Activated T-helper 1 cell treated with anti-CD3 and anti-CD28 coated beads, Interleukin-12 subunit alpha, Interleukin-12 subunit beta, Interleukin-2, Interleukin-4 antibody, amounts not matched to agents 30 ng/mL and 10 ng/mL and 1 ng/mL, durations not matched to agents 14 hours and 24 hours and 36 hours (primary cell): ENCODE data around the gene AFAP1L2. TPM values are rescaled to one million over a fixed set of nuclear protein-coding genes. Genes with fewer than 3 reads are reported as not detected.

Experiments
- DNase-seq: peaks from one replicate; pipeline ENCODE4 v3.0.0; 2021; ENCODE audit warnings: low spot score
- H3K27ac Mint-ChIP-seq: one replicate; pipeline ENCODE4 v1.8.0; 2021; ENCODE audit warnings: mild to moderate bottlenecking, mixed read lengths
- H3K27me3 Mint-ChIP-seq: one replicate; pipeline ENCODE4 v1.8.0; 2022; ENCODE audit warnings: mild to moderate bottlenecking, moderate library complexity, mixed read lengths; ENCODE audit not compliant: insufficient read depth
- H3K36me3 Mint-ChIP-seq: one replicate; pipeline ENCODE4 v1.8.0; 2021; ENCODE audit warnings: low read depth, mixed read lengths
- H3K4me1 Mint-ChIP-seq: one replicate; pipeline ENCODE4 v1.8.0; 2021; ENCODE audit warnings: low read depth, mixed read lengths
- H3K4me3 Mint-ChIP-seq: one replicate; pipeline ENCODE4 v1.8.0; 2021; ENCODE audit warnings: mild to moderate bottlenecking, moderate library complexity, mixed read lengths
- H3K9me3 Mint-ChIP-seq: one replicate; pipeline ENCODE4 v1.8.0; 2021; ENCODE audit warnings: mixed read lengths
- intact Hi-C: fragments of 100-400 bp; cut with micrococcal nuclease; formaldehyde crosslinking; loops from one replicate; pipeline ENCODE4 v1.15.1; 2024
- total RNA-seq: library from RNA; stranded (reverse); gene quantifications from 2 replicates; pipeline ENCODE4 v1.2.3, GENCODE V29; 2022

The AFAP1L2 gene
- total RNA-seq, 1 donor from 2014 or later = 3.7 TPM

- peaks cover 15% of the 10 kb centered on the region for H3K9me3 Mint-ChIP-seq
- H3K4me3 Mint-ChIP-seq = no peak overlapping the region
- no peak overlapping the region for H3K27ac Mint-ChIP-seq
- peaks cover 4% of the 10 kb centered on the region for H3K36me3 Mint-ChIP-seq
- intact Hi-C loops = no loop called here
- peaks cover 17% of the 10 kb centered on the region for H3K27me3 Mint-ChIP-seq
- DNase-seq = no peak
- H3K4me1 Mint-ChIP-seq = peaks cover 20% of the 10 kb centered on the region
Measured at GRCh38 chr10:114392112-114392835, 12.0 kb downstream of the AFAP1L2 start.

DNA sequence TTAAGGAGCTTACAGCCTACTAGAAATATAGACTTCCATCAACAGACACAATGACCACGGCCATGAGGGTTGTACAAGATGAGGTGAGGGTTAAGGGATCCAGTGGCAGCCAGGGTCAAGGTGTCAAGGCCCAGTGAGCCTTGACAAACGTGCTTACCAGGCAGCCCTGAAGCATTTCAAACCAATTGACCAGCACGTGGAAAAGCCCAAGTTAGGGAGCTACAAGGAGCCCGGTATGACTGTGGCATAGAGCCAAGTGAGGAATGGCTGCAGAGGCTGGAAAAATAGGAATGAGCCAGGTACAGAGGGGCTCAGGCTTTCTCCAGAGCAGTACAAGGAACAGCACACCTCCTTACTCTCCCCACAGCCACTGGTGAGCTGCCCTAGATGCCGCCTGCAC lies 12.7 kb downstream of the AFAP1L2 start:
- H3K9me3 Mint-ChIP-seq = peaks cover 15% of the 10 kb centered on the region

GRCh38 chr10:114389426-114389825 lies 14.9 kb downstream of the AFAP1L2 start:
- peaks cover 4% of the 10 kb centered on the region for H3K36me3 Mint-ChIP-seq
- intact Hi-C loops = no loop called here
- peaks cover 15% of the 10 kb centered on the region for H3K9me3 Mint-ChIP-seq

More for the DNA sequence above, 12.7 kb downstream of the AFAP1L2 start:
- peaks cover 17% of the 10 kb centered on the region for H3K27me3 Mint-ChIP-seq
- no peak overlapping the region for H3K4me3 Mint-ChIP-seq
- peaks cover 16% of the 10 kb centered on the region for H3K4me1 Mint-ChIP-seq
- peaks cover 4% of the 10 kb centered on the region for H3K36me3 Mint-ChIP-seq
- intact Hi-C loops = no loop called here
- DNase-seq = no peak
- H3K27ac Mint-ChIP-seq = no peak overlapping the region

GRCh38 chr10:114388275-114388674 lies 16.0 kb downstream of the AFAP1L2 start:
- H3K27ac Mint-ChIP-seq = peak overlapping the region; percentile 74
- no peak for DNase-seq

More at GRCh38 chr10:114389426-114389825, 14.9 kb downstream of the AFAP1L2 start:
- Mint-ChIP-seq H3K27ac (no peak overlapping the region), H3K27me3 (peaks cover 11% of the 10 kb centered on the region), H3K4me1 (peaks cover 16% of the 10 kb centered on the region), H3K4me3 (no peak overlapping the region)
- no peak for DNase-seq

DNA sequence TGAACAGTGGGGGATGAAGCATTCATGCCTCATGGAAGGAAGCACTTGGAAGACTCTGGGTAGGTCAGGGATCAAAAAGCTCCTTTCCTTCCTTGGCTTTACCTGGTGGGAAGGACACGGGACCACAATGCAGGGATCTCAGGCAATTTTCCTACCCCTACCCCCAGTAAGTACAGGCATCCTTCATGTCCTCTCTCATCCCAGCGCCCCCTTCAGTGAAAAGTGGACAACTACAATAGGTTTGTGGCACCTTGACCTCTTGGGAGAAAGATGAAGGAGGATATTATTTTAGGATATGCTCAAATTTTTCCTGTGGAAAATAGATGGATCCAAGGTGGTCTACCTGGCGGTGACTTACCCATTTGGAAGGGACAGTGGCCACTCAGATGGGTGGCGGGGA lies 16.5 kb downstream of the AFAP1L2 start:
- Mint-ChIP-seq H3K9me3 (peaks cover 15% of the 10 kb centered on the region), H3K27ac (no peak overlapping the region), H3K4me1 (peaks cover 16% of the 10 kb centered on the region), H3K4me3 (no peak overlapping the region), H3K27me3 (peaks cover 11% of the 10 kb centered on the region), H3K36me3 (peaks cover 4% of the 10 kb centered on the region)
- DNase-seq = no peak
- intact Hi-C loops = no loop called here

More at GRCh38 chr10:114388275-114388674, 16.0 kb downstream of the AFAP1L2 start:
- H3K9me3 Mint-ChIP-seq = peaks cover 15% of the 10 kb centered on the region
- H3K27me3 Mint-ChIP-seq = peaks cover 8% of the 10 kb centered on the region
- peaks cover 16% of the 10 kb centered on the region for H3K4me1 Mint-ChIP-seq
- H3K36me3 Mint-ChIP-seq = peaks cover 4% of the 10 kb centered on the region
- intact Hi-C loops = no loop called here
- H3K4me3 Mint-ChIP-seq = no peak overlapping the region

- peaks cover 16% of the 10 kb centered on the region for H3K27me3 Mint-ChIP-seq
- DNase-seq = no peak
- peaks cover 16% of the 10 kb centered on the region for H3K4me1 Mint-ChIP-seq
- no peak overlapping the region for H3K4me3 Mint-ChIP-seq
- H3K9me3 Mint-ChIP-seq = peaks cover 15% of the 10 kb centered on the region
- intact Hi-C loops = no loop called here
- peaks cover 4% of the 10 kb centered on the region for H3K36me3 Mint-ChIP-seq
- H3K27ac Mint-ChIP-seq = no peak overlapping the region
Measured at GRCh38 chr10:114386452-114386851, 17.9 kb downstream of the AFAP1L2 start.

DNA sequence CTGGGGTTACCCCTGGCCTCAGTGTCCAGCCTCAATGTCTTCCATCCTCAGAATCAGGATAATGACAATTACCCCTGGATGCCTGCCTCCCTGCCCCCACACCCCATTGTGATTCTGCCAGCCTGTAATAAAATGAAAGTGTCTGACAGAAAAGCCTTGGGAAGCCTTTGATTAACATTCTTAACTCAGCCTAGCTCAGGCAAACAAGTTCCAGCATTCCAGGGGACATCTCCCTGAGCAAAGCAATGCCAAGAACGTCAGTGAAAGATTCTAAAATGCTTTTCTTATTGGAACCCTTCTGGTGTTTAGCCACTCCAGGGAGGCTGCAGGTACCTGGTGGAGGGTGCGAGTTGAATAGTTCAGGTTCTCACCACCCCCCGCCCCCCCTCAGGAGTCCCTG lies 18.7 kb downstream of the AFAP1L2 start:
- H3K36me3 Mint-ChIP-seq = peaks cover 4% of the 10 kb centered on the region
- H3K27me3 Mint-ChIP-seq = peaks cover 15% of the 10 kb centered on the region
- no peak overlapping the region for H3K27ac Mint-ChIP-seq
- H3K9me3 Mint-ChIP-seq = peaks cover 15% of the 10 kb centered on the region
- DNase-seq = no peak
- no peak overlapping the region for H3K4me3 Mint-ChIP-seq
- intact Hi-C loops = no loop called here
- H3K4me1 Mint-ChIP-seq = peaks cover 16% of the 10 kb centered on the region

GRCh38 chr10:114384601-114385000 lies 19.7 kb downstream of the AFAP1L2 start:
- Mint-ChIP-seq H3K27ac (no peak overlapping the region), H3K4me1 (peaks cover 16% of the 10 kb centered on the region), H3K4me3 (no peak overlapping the region), H3K9me3 (peaks cover 11% of the 10 kb centered on the region), H3K36me3 (peaks cover 2% of the 10 kb centered on the region), H3K27me3 (peaks cover 20% of the 10 kb centered on the region)
- intact Hi-C loops = no loop called here
- no peak for DNase-seq

GRCh38 chr10:114384181-114384580 lies 20.1 kb downstream of the AFAP1L2 start:
- Mint-ChIP-seq H3K27ac (no peak overlapping the region), H3K36me3 (peaks cover 2% of the 10 kb centered on the region), H3K9me3 (peaks cover 11% of the 10 kb centered on the region), H3K27me3 (peaks cover 20% of the 10 kb centered on the region), H3K4me3 (no peak overlapping the region), H3K4me1 (peaks cover 15% of the 10 kb centered on the region)
- DNase-seq = no peak
- intact Hi-C loops = no loop called here

DNA sequence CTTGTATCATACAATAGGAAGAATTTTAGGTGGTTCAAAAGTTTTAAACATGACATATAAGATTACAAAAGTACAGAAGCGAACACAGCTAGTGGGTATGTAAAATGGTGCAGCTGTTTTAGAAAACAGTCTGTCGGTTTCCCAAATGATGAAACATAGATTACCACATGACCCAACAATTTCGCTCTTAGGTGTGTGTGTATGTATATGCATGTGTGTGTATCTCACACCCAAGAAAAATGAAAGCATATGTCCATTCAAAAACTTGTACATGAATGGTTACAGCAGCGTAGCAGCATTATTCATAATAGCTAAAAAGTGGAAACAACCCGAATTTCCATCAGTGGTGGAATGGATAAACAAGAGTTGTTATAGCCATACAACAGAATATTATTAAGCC lies 23.5 kb downstream of the AFAP1L2 start:
- intact Hi-C loops = no loop called here
- Mint-ChIP-seq H3K4me1 (no peaks in the 10 kb centered on the region), H3K4me3 (no peak overlapping the region), H3K36me3 (no peaks in the 10 kb centered on the region), H3K27me3 (peaks cover 37% of the 10 kb centered on the region), H3K9me3 (no peaks in the 10 kb centered on the region), H3K27ac (no peak overlapping the region)
- DNase-seq = no peak

DNA sequence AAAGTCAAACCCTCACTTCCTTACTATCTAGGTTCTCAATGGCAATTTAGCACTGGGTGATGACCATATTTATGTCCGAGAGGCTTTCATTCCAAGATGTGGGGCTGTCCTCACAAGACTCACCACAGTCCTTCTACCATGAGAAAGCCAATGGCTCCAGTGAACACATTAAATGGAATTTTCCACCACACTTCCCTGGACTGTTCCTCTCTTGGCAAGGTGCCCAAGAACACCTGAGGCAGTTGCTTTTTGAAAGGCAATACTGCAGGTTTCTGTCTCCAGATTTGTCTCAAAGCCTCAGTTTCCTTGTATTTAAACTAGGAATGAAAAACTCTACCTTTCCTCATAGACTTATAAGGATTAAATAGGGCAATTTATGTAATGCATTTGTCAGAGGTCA lies 24.2 kb downstream of the AFAP1L2 start:
- Mint-ChIP-seq H3K4me1 (no peaks in the 10 kb centered on the region), H3K27ac (no peak overlapping the region), H3K4me3 (no peak overlapping the region), H3K9me3 (no peaks in the 10 kb centered on the region), H3K27me3 (peaks cover 36% of the 10 kb centered on the region), H3K36me3 (no peaks in the 10 kb centered on the region)
- no peak for DNase-seq
- intact Hi-C loops = no loop called here

GRCh38 chr10:114379631-114380041 lies 24.7 kb downstream of the AFAP1L2 start:
- Mint-ChIP-seq H3K27me3 (peaks cover 36% of the 10 kb centered on the region), H3K4me1 (no peaks in the 10 kb centered on the region), H3K36me3 (no peaks in the 10 kb centered on the region), H3K9me3 (no peaks in the 10 kb centered on the region), H3K4me3 (no peak overlapping the region), H3K27ac (no peak overlapping the region)
- intact Hi-C loops = no loop called here
- no peak for DNase-seq

GRCh38 chr10:114376523-114376922 lies 27.8 kb downstream of the AFAP1L2 start:
- Mint-ChIP-seq H3K9me3 (no peaks in the 10 kb centered on the region), H3K27ac (no peak overlapping the region), H3K4me1 (no peaks in the 10 kb centered on the region), H3K4me3 (no peak overlapping the region), H3K27me3 (peaks cover 26% of the 10 kb centered on the region), H3K36me3 (no peaks in the 10 kb centered on the region)
- no peak for DNase-seq
- intact Hi-C loops = no loop called here
